ENCODE measurements around the gene SRD5A2.

SRD5A2 gene

DNA sequence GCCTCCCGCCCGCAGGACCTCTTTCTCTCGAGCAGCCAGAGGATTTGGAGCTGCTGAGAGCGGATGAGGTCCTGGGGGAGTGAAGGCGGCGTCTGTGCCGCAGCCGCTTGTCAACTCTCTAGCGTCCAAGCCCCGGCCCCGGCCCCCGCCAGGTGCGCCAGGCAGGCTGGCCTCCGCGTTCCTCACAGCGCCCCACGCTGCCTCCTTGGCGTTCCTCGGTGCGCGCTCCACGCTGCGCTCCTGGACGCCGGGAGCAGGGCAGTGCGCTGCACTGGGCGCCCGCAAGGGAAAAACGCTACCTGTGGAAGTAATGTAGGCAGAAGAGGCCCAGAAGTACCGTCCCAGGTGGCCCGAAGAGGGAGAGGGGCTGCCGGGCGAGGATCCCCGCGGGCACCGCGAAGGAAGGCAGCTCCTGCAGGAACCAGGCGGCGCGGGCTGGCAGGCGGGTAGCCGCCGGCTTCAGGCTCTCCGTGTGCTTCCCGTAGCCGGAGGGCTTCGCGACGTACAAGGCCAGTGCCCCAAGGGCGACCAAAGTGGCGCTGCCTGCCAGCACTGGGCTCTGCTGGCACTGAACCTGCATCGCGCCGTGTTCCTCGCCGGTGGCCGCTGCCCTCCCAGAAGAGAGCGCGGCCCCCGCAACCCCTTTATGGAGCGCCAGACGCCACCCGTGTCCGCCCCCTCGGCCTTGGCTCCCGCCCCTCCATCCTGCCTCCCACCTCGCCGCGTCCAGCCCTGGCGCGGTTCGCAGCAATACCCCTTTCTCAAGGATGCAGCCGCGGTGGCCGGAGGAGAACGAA is at the start of gene SRD5A2:
Gene SRD5A2, minus strand, starts transcription at position 618 of the 797 bp plus-strand sequence. Its CDS starts 38 bp downstream, at position 580.
- DNase-seq: no peak

DNA sequence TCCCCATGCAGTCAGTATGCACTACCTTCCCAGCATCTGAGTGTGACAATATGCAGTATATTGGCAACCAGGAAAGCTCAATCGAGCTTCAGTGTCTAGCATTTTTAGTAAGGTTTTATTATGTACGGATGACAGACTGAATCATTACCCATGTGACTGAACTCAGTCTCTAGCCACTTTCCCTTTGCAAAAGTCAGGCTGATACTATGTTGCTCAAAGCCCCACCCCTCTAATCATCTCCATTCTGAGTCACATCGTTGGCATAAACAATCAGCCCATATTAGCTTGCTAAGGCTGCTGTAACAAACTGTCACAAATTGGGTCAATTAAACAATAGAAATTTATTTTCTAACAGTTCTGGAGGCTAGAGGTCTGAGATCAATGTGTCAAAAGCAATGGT is 25.8 kb upstream of the SRD5A2 start:
- no peak for DNase-seq

DNA sequence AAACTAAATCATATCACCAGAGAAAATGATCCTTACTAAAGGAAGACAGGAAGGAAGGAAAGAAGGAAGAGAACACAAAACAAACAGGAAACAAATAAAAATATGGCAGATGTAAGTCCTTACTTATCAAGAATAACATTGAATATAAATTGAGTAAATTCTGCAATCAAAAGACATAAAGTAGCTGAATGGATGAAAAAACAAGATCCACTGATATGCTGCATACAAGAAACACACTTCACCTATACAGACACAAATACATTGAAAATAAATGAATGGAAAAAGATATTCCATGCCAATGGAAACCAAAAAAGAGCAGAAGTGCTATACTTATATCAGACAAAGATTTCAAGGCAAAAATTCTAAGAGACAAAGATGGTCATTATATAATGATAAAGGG is 18.0 kb upstream of the SRD5A2 start:
- no peak for DNase-seq

GRCh38 chr2:31586230-31586629 is 5.5 kb upstream of the SRD5A2 start:
- no peak for DNase-seq

- no peak for DNase-seq
Observed at GRCh38 chr2:31581124-31581795, 522 bp upstream of the SRD5A2 start.

DNA sequence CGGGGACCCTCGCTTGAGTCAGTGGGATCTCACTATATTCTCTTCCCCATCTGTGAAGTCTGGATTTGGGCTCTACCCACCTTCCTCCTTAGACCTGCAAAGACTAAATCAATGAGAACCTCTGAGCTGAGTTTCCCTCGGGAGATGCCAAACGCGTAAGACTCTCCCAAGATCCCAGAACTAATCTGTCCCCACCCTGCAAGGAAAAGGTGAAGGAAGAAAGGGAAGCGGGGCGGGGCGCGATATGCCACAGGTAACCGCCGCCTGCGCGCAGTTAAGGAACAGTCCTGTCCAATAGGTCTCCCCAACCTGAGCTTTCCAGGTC is 780 bp downstream of the SRD5A2 start:
- DNase-seq: no peak

GRCh38 chr2:31578316-31578715 is 2.4 kb downstream of the SRD5A2 start:
- DNase-seq: no peak

DNA sequence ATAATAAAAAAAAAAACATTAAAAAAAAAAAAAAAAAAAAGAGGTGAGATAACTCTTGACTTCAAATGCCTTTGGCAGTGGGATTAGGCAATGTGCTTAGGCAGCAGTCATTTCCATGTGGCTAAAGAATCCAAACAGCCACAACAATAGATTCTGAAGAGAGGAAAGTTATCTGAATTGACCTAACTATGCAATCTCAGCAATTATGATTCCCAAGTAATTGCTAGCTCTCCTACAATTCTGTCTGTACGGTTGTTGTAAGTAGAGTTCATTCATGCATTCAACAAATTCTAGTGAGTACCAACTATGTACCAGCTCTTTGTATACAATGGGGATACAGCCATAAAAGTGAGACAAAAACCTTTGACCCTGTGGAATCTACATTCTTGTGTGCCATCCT is 3.6 kb downstream of the SRD5A2 start:
- no peak for DNase-seq

DNA sequence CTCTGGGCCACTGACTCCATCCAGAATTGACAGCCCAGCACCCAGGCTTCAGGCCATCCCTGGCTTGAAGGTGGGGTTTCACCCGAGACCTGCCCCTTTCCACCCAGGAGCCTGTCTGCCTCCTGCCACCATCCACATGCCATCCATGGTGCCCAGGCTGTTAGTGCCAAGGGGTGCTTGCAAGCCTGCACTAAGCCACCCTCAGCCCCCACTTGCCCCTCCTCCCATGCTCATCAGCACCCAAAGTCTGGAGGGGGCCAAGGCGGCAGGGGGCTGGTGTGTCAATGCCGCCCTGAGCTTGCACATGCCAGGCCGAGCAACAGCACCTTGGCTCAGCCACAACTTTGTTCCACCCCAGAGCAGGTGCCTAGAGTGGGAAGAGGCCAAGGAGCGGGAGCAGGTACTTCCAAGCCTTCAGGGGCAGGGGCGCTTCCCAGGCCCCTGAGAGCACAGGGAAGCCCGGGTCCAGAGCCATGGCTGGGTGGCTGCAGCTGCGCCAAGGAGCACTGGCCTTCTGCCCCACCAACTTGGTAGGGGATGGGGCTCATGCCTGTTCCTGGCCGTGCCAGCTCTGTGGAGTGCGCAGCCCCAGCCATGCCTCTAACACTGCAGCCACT is 12.0 kb downstream of the SRD5A2 start:
- no peak for DNase-seq

DNA sequence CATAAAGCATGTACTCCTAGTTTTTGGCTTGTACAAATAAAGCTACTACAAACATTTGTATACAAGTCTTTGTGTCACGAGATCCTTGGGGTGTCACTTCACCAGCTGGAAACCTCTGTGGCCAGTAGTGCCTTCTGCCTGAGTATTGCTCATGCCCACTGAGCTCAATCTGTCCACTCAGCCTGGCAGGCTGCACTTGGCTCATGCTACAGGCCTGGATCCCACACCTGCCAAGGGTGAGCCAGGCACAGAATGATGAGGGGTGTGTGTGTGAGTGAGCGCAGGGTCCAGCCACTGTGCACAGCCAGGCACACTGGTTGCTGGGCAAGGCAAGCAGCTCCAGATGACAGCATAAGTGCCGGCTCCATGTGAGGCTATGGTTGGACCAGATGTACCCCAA is 13.1 kb downstream of the SRD5A2 start:
- no peak for DNase-seq

DNA sequence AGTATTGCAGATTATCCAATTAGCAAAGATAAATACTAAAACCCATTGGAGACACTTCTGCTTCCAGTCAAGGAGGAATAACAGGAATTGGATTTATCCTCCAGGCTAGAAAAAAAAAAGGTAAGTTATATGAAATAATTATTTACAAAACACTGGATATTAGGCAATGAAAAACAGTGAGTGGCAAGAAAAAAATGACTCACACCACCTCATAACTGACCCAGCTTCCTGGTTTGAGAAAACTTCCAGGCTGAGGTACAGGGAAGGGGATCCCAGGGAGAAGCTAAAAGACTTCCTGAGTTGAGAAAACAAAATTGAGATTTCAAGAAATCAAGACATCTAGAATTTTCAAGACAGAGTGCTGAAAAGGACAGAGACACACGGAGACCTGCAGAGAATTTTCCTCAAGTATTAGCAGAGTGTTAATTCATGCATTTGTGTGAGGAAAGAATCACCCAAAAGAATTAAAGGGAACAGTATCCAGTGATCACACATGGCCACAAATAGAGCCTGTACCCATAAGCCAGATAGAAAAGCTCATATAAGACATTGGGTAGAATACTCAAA is 17.4 kb downstream of the SRD5A2 start:
- DNase-seq: no peak

- DNase-seq: no peak
Observed at GRCh38 chr2:31561823-31562222, 18.9 kb downstream of the SRD5A2 start.

DNA sequence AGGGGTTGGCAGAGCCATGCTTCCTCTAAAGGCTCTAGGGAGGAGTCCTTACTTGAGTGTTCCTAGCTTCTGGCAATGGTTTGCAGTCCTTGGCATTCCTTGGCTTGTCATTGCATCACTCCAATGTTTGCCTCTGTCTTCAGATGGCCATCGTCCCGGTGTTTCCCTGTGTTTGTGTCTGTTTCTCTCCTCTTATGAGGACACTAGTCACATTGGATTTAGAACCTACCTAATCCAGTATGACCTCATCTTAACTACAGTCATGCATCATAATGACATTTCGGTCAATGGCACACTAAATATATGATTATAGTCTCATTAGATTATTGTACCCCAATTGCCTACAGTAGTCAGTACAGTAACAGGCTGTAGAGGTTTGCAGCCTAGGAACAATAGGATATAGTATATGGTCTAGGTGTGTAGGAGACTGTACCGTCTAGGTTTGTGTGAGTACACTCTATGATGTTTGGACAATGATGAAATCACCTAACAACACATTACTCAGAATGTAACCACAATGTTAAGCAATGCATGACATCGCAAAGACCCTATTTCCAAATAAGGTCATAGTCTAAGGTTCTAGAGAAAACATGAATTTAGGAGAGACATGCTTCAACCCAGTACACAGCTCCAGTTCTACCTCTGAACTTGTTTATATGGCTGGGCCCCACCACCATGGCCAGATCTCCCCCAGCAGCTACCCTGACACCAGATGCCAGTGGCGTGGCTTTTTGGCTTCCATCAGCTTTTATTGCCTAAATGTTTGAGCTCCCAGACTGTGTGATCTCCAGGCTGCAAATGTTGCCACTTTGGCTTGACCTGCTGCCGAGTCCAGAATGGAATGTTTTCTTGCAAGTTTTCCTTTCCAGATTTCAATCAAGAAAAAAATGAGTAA is 22.1 kb downstream of the SRD5A2 start:
- DNase-seq: no peak

DNA sequence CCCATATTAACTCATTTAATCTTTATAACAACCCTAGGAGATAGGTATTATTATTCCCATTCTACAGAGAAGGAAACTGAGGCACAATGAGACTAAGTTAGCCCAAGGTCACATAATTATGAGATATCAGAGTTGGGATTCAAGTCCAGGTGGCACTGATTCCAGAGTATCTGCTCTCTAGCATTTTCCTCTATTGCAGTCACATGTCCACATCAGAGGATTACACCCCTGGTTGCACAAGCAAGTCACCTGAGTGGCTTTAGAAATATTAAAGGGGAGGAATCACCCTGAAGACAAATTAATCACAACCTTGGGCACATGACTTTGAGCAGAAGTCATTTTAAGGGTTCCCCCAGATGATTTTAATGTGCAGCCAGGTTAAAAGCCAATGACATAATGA is 23.8 kb downstream of the SRD5A2 start:
- DNase-seq: no peak

DNA sequence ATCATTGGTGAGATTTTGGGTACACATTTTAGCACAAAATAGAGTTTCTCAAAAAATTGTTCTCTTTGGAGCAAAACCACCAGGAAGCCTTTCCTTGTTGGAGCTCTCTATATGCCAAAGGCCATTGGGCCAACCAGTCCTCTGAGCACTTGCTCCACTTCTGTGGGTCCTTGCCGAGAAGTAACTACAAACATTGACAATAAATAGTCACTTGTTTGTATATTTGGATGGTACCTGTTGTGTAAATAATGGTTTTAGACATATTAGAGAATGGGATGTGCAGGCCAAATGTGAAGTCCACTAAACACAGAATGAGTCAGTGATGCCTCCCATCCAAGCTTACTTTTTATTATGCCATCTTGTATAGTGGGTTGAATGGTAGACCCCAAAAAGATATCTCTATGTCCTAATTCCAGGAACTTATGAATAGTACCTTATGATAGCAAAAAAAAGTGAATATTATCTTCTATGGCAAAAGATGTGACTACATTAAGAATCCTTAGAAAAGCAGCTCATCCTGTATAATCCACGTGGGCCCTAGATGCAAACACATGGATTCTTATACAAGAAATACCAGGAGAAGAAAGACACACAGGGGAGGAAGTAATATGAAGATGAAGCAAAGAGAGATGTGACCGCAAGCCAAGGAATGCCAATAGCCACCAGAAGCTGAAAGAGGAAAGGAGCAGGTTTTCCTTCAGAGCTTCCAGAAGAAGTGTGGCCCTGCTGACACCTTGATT is 24.6 kb downstream of the SRD5A2 start:
- no peak for DNase-seq

- no peak for DNase-seq
Observed at GRCh38 chr2:31553362-31553761, 27.4 kb downstream of the SRD5A2 start.

DNA sequence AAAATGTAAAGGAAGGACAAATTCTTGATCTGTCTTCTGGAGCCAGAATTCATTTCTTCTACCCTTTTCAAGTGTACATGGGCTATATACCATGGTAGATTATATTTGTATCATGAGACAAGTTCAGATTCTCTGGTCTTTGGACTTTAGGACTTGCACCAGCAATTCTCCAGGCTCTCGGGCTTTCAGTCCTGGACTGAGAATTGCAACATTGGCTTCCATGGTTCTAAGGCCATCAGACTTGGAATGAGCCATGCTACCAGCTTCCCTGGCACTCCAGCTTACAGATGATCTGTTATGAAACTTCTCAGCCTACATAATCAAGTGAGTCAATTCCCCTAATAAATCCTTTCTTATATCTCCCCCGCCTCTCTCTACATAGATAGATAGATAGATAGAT is 33.3 kb downstream of the SRD5A2 start:
- no peak for DNase-seq

DNA sequence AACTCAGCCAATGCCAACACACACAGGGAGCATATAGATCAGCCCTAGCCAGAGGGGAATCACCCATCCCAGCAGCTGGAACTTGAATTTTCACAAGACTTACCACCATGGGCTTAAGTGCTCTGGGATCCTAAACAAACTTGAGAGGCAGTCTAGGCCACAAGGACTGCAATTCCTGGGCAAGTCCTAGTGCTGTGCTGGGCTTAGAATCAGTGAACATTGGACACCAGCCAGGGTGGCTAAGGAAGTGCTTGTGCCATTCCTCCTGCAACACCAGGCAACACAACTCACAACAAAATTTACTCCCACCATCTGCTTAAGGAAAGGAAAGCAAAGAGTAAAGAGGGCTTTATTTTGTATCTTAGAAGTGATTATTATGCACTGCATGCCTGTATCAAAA is 38.9 kb downstream of the SRD5A2 start:
- no peak for DNase-seq

DNA sequence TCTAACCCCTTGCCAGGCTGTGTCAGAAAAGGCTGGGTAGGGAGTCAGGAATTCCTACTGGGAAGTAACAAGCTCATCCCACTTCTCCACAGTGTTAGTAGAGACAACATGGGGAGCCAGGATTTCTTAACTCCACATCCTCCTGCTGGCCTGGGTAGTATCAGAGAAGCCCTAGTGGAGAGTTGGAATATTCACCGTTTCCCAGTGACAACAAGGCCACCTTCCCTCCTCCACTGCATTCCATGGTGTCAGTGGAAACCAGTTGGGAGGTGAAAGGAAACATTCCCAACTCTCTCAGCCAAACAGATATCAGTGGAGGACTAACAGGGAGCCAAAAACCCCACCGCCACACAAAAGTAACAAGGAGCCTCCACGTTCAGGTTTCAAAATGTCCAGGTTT is 41.2 kb downstream of the SRD5A2 start:
- no peak for DNase-seq

DNA sequence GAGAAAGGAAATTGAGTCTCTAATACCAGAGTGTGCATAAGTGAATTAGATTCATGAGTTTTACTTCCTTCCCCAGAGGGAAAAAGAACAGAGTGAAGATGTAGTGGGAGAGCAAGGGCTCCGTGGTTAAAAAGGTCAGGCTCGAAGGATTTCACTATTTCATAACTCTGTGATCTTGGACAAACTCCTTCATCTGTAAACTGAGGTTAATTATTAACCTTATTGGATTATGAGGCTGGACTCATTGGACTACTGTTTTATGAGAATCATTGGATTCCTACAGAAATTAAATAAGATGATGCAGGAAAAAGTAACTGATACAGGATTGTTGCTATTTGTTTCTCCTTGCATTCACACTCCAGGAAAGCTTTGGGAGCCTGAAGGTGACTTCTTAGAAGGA is 45.0 kb downstream of the SRD5A2 start:
- DNase-seq: no peak

- no peak for DNase-seq
Observed at GRCh38 chr2:31534636-31535035, 46.1 kb downstream of the SRD5A2 start.

DNA sequence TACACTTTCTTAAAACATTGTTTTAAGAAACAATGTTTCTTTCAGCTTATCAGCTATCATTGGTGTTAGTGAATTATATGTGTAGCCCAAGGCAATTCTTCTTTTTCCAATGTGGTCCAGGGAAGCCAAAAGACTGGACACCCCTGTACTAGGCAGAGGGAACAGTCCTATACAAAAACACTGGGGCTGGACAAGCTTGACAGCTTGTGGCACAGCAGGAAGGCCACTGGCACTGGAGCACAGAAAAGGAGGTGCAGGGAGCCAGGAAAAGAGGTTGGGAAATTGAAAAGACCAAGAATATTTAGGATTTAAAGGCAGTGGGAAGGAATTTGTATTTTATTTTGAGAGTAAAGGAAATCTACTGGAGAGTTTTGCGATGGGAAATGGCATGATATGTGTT is 47.7 kb downstream of the SRD5A2 start:
- no peak for DNase-seq

Data from KG1 (cell line).